ENCODE data around the gene MUC4.
"Not testable (repeated sequence)": the region's sequence is repeated elsewhere in the genome, so short reads cannot be mapped to it uniquely, and the experiment has no call there.

MUC4 gene

GRCh38 chr3:195760345-195761122 is 51.2 kb downstream of the MUC4 start:
- DNase-seq: peak; percentile 98

DNA sequence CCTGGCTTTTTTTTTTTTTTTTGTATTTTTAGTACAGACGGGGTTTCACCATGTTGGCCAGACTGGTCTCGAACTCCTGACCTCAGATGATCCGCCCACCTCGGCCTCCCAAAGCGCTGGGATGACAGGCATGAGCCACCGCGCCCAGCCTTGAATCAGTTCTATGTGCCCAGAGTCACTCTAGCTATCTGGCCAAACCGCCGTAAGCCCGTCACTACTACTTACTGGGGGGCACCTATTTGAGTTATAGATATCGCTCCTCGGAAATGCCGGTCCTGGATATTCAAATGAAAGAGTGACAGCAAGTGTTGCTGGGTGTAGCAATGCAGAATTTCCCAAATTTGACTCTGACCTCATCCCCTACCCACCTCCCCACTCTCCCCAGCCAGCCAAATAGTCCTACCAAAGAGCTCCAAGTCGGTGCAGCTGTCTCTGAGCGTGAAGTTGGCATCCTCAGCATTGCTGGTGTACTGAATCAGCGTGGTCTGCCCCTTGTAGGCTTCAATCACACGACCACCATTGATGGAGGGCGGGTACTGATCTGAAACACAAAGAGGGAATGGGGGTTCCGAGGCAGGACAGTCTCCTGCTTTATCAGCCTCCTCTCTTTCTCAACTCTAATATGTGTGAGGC is 52.9 kb downstream of the MUC4 start:
- DNase-seq: no peak

GRCh38 chr3:195757827-195758226 is 53.9 kb downstream of the MUC4 start:
- DNase-seq: no peak

GRCh38 chr3:195757438-195757770 is 54.3 kb downstream of the MUC4 start:
- peak; percentile 4 for DNase-seq

- DNase-seq: no peak
Observed at GRCh38 chr3:195755791-195756676, 55.7 kb downstream of the MUC4 start.

- no peak for DNase-seq
Observed at GRCh38 chr3:195755391-195755790, 56.3 kb downstream of the MUC4 start.

- DNase-seq: no peak
Observed at GRCh38 chr3:195754906-195755305, 56.8 kb downstream of the MUC4 start.

DNA sequence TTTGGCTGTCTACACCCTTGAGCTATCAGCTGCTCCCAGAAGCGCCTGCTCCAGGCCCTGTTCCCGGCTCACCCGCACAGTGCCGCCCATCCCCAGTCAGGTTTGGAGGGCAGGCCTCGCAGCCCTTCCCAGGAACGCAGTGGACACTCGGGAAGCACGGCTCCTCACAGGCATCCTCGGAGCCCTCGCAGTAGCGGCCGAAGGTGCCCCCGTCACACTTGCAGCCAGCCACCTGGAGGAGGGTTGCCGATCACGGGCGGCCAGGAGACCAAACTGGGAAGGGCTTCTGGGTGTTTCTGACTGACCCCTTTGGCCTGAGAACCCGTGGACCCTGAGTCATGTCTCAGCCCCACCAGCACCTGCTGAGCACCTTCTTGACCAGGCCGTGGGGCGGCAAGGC is 57.6 kb downstream of the MUC4 start:
- DNase-seq: no peak

- no peak for DNase-seq
Observed at GRCh38 chr3:195753581-195753980, 58.1 kb downstream of the MUC4 start.

GRCh38 chr3:195752546-195753331 is 59.0 kb downstream of the MUC4 start:
- no peak for DNase-seq

GRCh38 chr3:195752066-195752465 is 59.7 kb downstream of the MUC4 start:
- no peak for DNase-seq

DNA sequence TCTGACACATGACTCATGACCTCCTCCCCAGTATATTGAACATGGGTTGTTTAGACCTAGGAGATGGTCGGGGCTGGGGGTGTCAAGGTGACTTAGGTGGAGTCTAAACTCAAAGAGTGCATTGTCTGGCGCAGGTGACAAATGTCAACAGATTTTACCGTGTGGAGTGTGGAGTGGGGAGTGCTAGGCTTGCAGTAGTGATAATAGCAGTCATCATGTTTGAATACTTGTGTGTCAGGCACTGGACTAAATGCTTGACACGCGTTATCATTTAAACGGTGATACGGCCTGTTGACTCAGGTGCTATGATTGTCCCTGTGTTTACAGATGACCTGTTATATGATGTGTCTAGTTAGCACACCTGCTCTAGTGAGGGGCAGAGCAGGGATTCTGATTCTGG is 60.2 kb downstream of the MUC4 start:
- DNase-seq: peak; percentile 15

DNA sequence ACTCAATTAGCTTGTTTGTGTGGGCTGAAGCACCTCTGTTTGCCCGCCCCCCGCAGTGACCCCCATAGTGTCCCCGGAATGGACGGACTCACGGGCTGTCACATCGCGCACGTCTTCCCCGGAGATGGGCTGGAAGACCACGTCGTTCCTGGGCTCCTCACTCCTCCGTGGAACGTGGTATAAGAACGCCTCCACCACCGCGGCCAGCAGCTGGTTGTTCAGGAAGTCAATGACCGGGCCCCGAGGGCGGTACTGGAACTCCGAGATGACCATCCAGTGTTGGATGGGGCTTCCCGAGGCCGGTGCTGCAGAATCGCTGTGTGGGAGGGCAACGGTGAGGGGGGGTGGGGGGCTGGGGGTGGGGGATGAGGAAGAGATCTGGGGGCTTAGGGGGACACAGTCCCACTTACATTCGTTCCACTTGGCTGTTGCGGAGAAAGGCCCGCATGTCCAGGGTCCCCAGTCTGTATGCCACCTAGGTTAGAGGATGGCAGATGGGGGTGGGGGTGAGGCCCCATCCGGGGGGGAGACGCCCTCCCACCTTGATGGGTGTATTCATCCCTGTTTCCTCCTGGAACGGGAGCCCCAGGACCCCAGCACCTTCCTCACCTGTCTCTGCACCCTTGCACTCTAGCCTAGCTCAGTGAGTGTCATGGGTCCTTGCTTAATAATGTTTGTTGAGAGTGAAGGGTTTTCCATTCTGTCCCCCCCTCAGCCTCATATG is 60.8 kb downstream of the MUC4 start:
- DNase-seq: no peak

- DNase-seq: not testable (repeated sequence)
Observed at GRCh38 chr3:195749101-195749500, 62.6 kb downstream of the MUC4 start.

DNA sequence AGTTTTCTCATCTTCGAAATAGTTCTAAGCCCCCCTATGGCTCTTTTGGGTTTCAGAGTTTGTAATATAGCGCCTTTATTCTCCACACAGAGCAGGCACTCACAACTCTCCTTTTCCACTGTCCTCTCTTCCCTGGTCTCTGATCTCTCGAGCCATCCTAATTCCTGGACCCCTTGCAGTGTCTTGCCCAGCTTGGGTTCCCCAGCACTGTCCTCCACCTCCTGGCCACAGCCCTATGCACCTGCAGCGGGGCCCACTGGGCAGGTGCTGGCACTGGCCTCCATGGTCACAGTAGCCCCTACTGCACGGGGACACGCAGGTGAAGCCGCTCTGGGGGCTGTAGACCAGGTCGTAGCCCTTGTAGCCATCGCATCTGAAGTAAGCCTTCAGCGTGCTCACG is 63.1 kb downstream of the MUC4 start:
- DNase-seq: no peak

GRCh38 chr3:195746751-195747150 is 65.0 kb downstream of the MUC4 start:
- DNase-seq: no peak

GRCh38 chr3:195746346-195746745 is 65.4 kb downstream of the MUC4 start:
- no peak for DNase-seq

GRCh38 chr3:195744437-195744836 is 67.3 kb downstream of the MUC4 start:
- DNase-seq: no peak

- DNase-seq: no peak
Observed at GRCh38 chr3:195739561-195740111, 72.1 kb downstream of the MUC4 start.

- no peak for DNase-seq
Observed at GRCh38 chr3:195738274-195739044, 73.3 kb downstream of the MUC4 start.

- not testable (repeated sequence) for DNase-seq
Observed at GRCh38 chr3:195737782-195738181, 73.9 kb downstream of the MUC4 start.

All from NCI-H1105 treated with DMSO at 0.1 percent for 48 hours (cell line).